ENCODE measurements around the gene SEMA3G. TPM values are rescaled to one million over a fixed set of nuclear protein-coding genes. Genes with fewer than 3 reads are reported as not detected.

The SEMA3G gene
- total RNA-seq, 6 experiments from 2014 or later = not detected

- H3K27ac Mint-ChIP-seq = peak overlapping the region; percentile 92
- no peak for DNase-seq
- H3K4me1 Mint-ChIP-seq (ENCODE audit: low read depth) = peaks cover 32% of the 10 kb centered on the region
These were observed 11.9 kb upstream of the SEMA3G start for GRCh38 chr3:52456800-52457183.

GRCh38 chr3:52456169-52456799 lies 11.4 kb upstream of the SEMA3G start:
- DNase-seq = no peak
- peak overlapping the region; percentile 92 for H3K27ac Mint-ChIP-seq
- peaks cover 7% of the 10 kb centered on the region for H3K27me3 Mint-ChIP-seq (ENCODE audit: insufficient read depth)
- peaks cover 32% of the 10 kb centered on the region for H3K4me1 Mint-ChIP-seq (ENCODE audit: low read depth)
- no peaks in the 10 kb centered on the region for H3K9me3 Mint-ChIP-seq
- no peak for TF ChIP-seq CTCF (IDR thresholded peaks at IDR 0.05)
- peaks cover 24% of the 10 kb centered on the region for H3K36me3 Mint-ChIP-seq (ENCODE audit: low read depth)
- H3K4me3 Mint-ChIP-seq = peak overlapping the region; percentile 99

More at GRCh38 chr3:52456800-52457183, 11.9 kb upstream of the SEMA3G start:
- Mint-ChIP-seq H3K36me3 (ENCODE audit: low read depth) (peaks cover 25% of the 10 kb centered on the region), H3K4me3 (peak overlapping the region; percentile 99), H3K27me3 (ENCODE audit: insufficient read depth) (peaks cover 7% of the 10 kb centered on the region), H3K9me3 (no peaks in the 10 kb centered on the region)
- TF ChIP-seq CTCF (IDR thresholded peaks at IDR 0.05) = no peak

- TF ChIP-seq CTCF (IDR thresholded peaks at IDR 0.05) = no peak
- Mint-ChIP-seq H3K27me3 (ENCODE audit: insufficient read depth) (peaks cover 7% of the 10 kb centered on the region), H3K36me3 (ENCODE audit: low read depth) (peaks cover 20% of the 10 kb centered on the region), H3K4me3 (peak within 1 kb of the TSS; percentile 99), H3K4me1 (ENCODE audit: low read depth) (peaks cover 27% of the 10 kb centered on the region), H3K27ac (peak within 1 kb of the TSS; percentile 92), H3K9me3 (no peaks in the 10 kb centered on the region)
- DNase-seq = peak; percentile 61
These were observed 10.6 kb upstream of the SEMA3G start, which contains the start of gene NISCH for GRCh38 chr3:52455283-52456168. TSS of gene NISCH (plus strand) at chr3:52455604. CDS start at chr3:52455642, 38 bp downstream.

- H3K4me1 Mint-ChIP-seq (ENCODE audit: low read depth) = peaks cover 27% of the 10 kb centered on the region
- no peak for TF ChIP-seq CTCF (IDR thresholded peaks at IDR 0.05)
- peaks cover 7% of the 10 kb centered on the region for H3K27me3 Mint-ChIP-seq (ENCODE audit: insufficient read depth)
- DNase-seq = no peak
- peaks cover 14% of the 10 kb centered on the region for H3K36me3 Mint-ChIP-seq (ENCODE audit: low read depth)
- no peaks in the 10 kb centered on the region for H3K9me3 Mint-ChIP-seq
- peak overlapping the region; percentile 99 for H3K4me3 Mint-ChIP-seq
- peak overlapping the region; percentile 88 for H3K27ac Mint-ChIP-seq
These were observed 10.0 kb upstream of the SEMA3G start for GRCh38 chr3:52454938-52455282.

- TF ChIP-seq CTCF (IDR thresholded peaks at IDR 0.05) = no peak
- Mint-ChIP-seq H3K9me3 (no peaks in the 10 kb centered on the region), H3K27me3 (ENCODE audit: insufficient read depth) (peaks cover 7% of the 10 kb centered on the region), H3K4me3 (peak overlapping the region; percentile 99), H3K4me1 (ENCODE audit: low read depth) (peaks cover 27% of the 10 kb centered on the region), H3K27ac (peak overlapping the region; percentile 88), H3K36me3 (ENCODE audit: low read depth) (peaks cover 13% of the 10 kb centered on the region)
- no peak for DNase-seq
These were observed 9.5 kb upstream of the SEMA3G start for GRCh38 chr3:52454250-52454937.
